ENCODE data around the gene MTTP.

DNA sequence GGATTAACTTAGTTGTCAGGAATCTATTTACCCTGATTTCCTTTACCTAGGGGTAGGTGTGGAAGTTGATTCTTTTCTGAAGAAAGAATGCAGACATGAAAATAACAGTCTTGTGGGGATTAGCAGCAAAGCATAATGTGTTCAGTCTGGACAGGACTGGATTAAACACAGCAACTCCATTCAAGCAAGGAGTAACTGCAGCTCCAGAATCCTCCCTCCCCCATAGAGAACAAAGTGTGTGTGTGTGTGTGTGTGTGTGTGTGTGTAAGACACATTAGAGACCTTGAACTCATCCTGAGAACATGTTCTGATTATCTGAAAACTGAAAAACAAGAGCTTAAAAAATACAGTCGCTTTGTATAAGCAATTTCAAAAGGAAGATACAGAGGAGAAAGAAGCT, 73.7 kb downstream of the MTTP start:
- TF ChIP-seq POLR2A (IDR thresholded peaks at IDR 0.05; ENCODE audit: low read length) (no peak), GATA1 (IDR thresholded peaks at IDR 0.05; ENCODE audit: low read depth, low read length) (no peak)

Data from erythroblast (primary cell).